CD14-positive monocyte (primary cell): ENCODE measurements around the gene BIN1. TPM values are rescaled to one million over a fixed set of nuclear protein-coding genes. Genes with fewer than 3 reads are reported as not detected.

Experiments
- DNase-seq, 3 donors: peaks; one replicate each; pipeline ENCODE4 v3.0.0-alpha.2; 2011 to 2022
- H2AFZ ChIP-seq: 2 replicates; pipeline ENCODE4 v1.6.0; 2012; ENCODE audit warnings: mild to moderate bottlenecking, low read depth, low read length, inconsistent platforms; ENCODE audit not compliant: insufficient read depth, poor library complexity, severe bottlenecking
- H3K27ac ChIP-seq, 2 donors: 1 replicate in 1 of 2; 2 replicates in 1 of 2; pipeline ENCODE4 v1.5.1; 2012 to 2013; ENCODE audit warnings: low read length in 2 of 2, control low read depth in 1 of 2, inconsistent platforms in 1 of 2, low read depth in 1 of 2, mild to moderate bottlenecking in 1 of 2
- H3K27me3 ChIP-seq, 2 donors: one replicate each; pipeline versions ENCODE4 v1.6.0 to v1.6.1; 2011 to 2013; ENCODE audit warnings: low read length in 2 of 2; ENCODE audit not compliant: control insufficient read depth in 2 of 2, insufficient read depth in 2 of 2
- H3K36me3 ChIP-seq, 2 donors: replicated peaks in 1 of 2; 1 replicate in 1 of 2; 2 replicates in 1 of 2; pipeline versions ENCODE4 v1.5.1 to v1.6.1; 2012 to 2013; ENCODE audit warnings: low read length in 2 of 2, control low read depth in 1 of 2, inconsistent platforms in 1 of 2, mild to moderate bottlenecking in 1 of 2; ENCODE audit not compliant: insufficient read depth in 2 of 2, control insufficient read depth in 1 of 2
- H3K4me1 ChIP-seq, 2 donors: 1 replicate in 1 of 2; 2 replicates in 1 of 2; pipeline versions ENCODE4 v1.5.1 to v1.6.1; 2012 to 2013; ENCODE audit warnings: low read length in 2 of 2, control low read depth in 1 of 2, inconsistent platforms in 1 of 2, mild to moderate bottlenecking in 1 of 2, moderate library complexity in 1 of 2; ENCODE audit not compliant: insufficient read depth in 2 of 2, control insufficient read depth in 1 of 2
- H3K4me2 ChIP-seq: replicated peaks from 2 replicates; pipeline ENCODE3; 2012; ENCODE audit warnings: low read length, moderate library complexity, mild to moderate bottlenecking; ENCODE audit not compliant: poor library complexity, severe bottlenecking; ENCODE audit errors: extremely low read depth
- H3K4me3 ChIP-seq, 3 experiments: fragments of 200-600 bp in 1 of 3; sonication (generic) in 1 of 3; replicated peaks in 1 of 3; 1 replicate in 2 of 3; 2 replicates in 1 of 3; pipeline ENCODE4 v1.5.1; 2011 to 2013; ENCODE audit warnings: low read length in 3 of 3, mild to moderate bottlenecking in 3 of 3, control low read depth in 2 of 3, low read depth in 2 of 3, inconsistent platforms in 1 of 3, moderate library complexity in 1 of 3
- H3K79me2 ChIP-seq: 2 replicates; pipeline ENCODE4 v1.6.0; 2012; ENCODE audit warnings: mild to moderate bottlenecking, control low read depth, inconsistent platforms, low read length, moderate library complexity; ENCODE audit not compliant: insufficient read depth
- H3K9ac ChIP-seq: 2 replicates; pipeline ENCODE4 v1.6.0; 2017; ENCODE audit warnings: low read length, mild to moderate bottlenecking; ENCODE audit not compliant: insufficient read depth, poor library complexity, severe bottlenecking
- H3K9me3 ChIP-seq, 2 donors: replicated peaks in 1 of 2; 1 replicate in 1 of 2; 2 replicates in 1 of 2; pipeline versions ENCODE4 v1.5.1 to v1.6.1; 2012 to 2013; ENCODE audit warnings: low read length in 2 of 2, control low read depth in 1 of 2; ENCODE audit not compliant: control insufficient read depth in 1 of 2, insufficient read depth in 1 of 2
- H4K20me1 ChIP-seq: 2 replicates; pipeline ENCODE4 v1.6.0; 2012; ENCODE audit warnings: mild to moderate bottlenecking, low read length, control low read depth, moderate library complexity; ENCODE audit not compliant: insufficient read depth
- H3K27ac Mint-ChIP-seq, 7 donors: one replicate each; pipeline ENCODE4 v1.8.0; 2020; ENCODE audit warnings: mild to moderate bottlenecking in 7 of 7, mixed read lengths in 7 of 7, moderate library complexity in 6 of 7, inconsistent platforms in 2 of 7
- H3K27me3 Mint-ChIP-seq, 3 donors: one replicate each; pipeline ENCODE4 v1.8.0; 2021 to 2022; ENCODE audit warnings: low read depth in 3 of 3, mild to moderate bottlenecking in 3 of 3, mixed read lengths in 3 of 3, moderate library complexity in 3 of 3, inconsistent platforms in 1 of 3
- H3K36me3 Mint-ChIP-seq, 2 donors: one replicate each; pipeline ENCODE4 v1.8.0; 2020; ENCODE audit warnings: mixed read lengths in 2 of 2, inconsistent platforms in 1 of 2, mild to moderate bottlenecking in 1 of 2
- H3K4me1 Mint-ChIP-seq: one replicate; pipeline ENCODE4 v1.8.0; 2020; ENCODE audit warnings: mild to moderate bottlenecking, mixed read lengths
- H3K4me3 Mint-ChIP-seq, 2 donors: one replicate each; pipeline ENCODE4 v1.8.0; 2020; ENCODE audit warnings: mild to moderate bottlenecking in 2 of 2, mixed read lengths in 2 of 2, moderate library complexity in 1 of 2
- H3K9me3 Mint-ChIP-seq, 7 donors: one replicate each; pipeline ENCODE4 v1.8.0; 2020 to 2022; ENCODE audit warnings: mixed read lengths in 7 of 7, mild to moderate bottlenecking in 6 of 7, moderate library complexity in 6 of 7, inconsistent platforms in 2 of 7
- CTCF ChIP-seq: fragments of 200-600 bp; IDR thresholded peaks from one replicate; pipeline ENCODE4 v1.8.0; 2022; ENCODE audit warnings: antibody characterized with exemption, mild to moderate bottlenecking
- WGBS: methylation state at CpG from one replicate; pipeline ENCODE4 v1.1.5; 2013; ENCODE audit warnings: missing lambda C conversion rate; ENCODE audit not compliant: insufficient coverage; 5-methylcytosine and 5-hydroxymethylcytosine counted together
- intact Hi-C, 2 donors: fragments of 100-400 bp; cut with micrococcal nuclease; formaldehyde crosslinking; loops; one replicate each; pipeline versions ENCODE4 v1.15.0 to v1.15.1; 2023
- polyA plus RNA-seq, 3 donors: library from polyadenylated mRNA; depleted of rRNA in 1 of 3; unstranded in 2 of 3; stranded (reverse) in 1 of 3; fragments of 300-500 nt in 2 of 3; fragments of >200 nt in 1 of 3; fragmentation: Illumina TruSeq in 2 of 3; gene quantifications; 1 replicate in 2 of 3; 2 replicates in 1 of 3; pipeline ENCODE4 v1.2.3, GENCODE V29; 2012 to 2021

Gene BIN1
- polyA plus RNA-seq, 3 donors = 3.4 to 7.5 (median 4.1) TPM

- H3K27me3 Mint-ChIP-seq = peaks cover 0 to 2% (median 0%) of the 10 kb centered on the region in 3 donors
- no peak overlapping the region for H3K27ac ChIP-seq
- H3K9ac ChIP-seq = no peak overlapping the region
- no peak overlapping the region for H3K4me3 Mint-ChIP-seq
- intact Hi-C loops = no loop called here
- H3K79me2 ChIP-seq = no peaks in the 10 kb centered on the region
- H3K4me2 ChIP-seq = no peak overlapping the region
- H3K4me3 ChIP-seq = no peak overlapping the region
- H2AFZ ChIP-seq = no peak overlapping the region
- peaks cover 0 to 4% (median 1%) of the 10 kb centered on the region in 7 donors for H3K9me3 Mint-ChIP-seq
- peaks cover 28% of the 10 kb centered on the region for H3K4me1 Mint-ChIP-seq
- H3K36me3 Mint-ChIP-seq = no peaks in the 10 kb centered on the region
- peaks cover 24 to 34% of the 10 kb centered on the region in 2 donors for H3K4me1 ChIP-seq
- no peak for DNase-seq
- 89% methylated on average over 2 of the region's 2 CpGs for WGBS
- no peak overlapping the region for H3K27ac Mint-ChIP-seq
- no peaks in the 10 kb centered on the region for H3K36me3 ChIP-seq
- no peaks in the 10 kb centered on the region for H3K9me3 ChIP-seq
- H4K20me1 ChIP-seq = no peaks in the 10 kb centered on the region
- TF ChIP-seq CTCF = no peak
- H3K27me3 ChIP-seq = no peaks in the 10 kb centered on the region
These were observed 26.8 kb upstream of the BIN1 start for GRCh38 chr2:127133793-127134192.

GRCh38 chr2:127130421-127130820 is 23.5 kb upstream of the BIN1 start:
- H3K9ac ChIP-seq = no peak overlapping the region
- Mint-ChIP-seq H3K36me3 (no peaks in the 10 kb centered on the region), H3K27ac (no peak overlapping the region), H3K9me3 (peaks cover 0 to 4% (median 0%) of the 10 kb centered on the region in 7 donors), H3K4me1 (peaks cover 16% of the 10 kb centered on the region), H3K27me3 (peaks cover 0 to 2% (median 2%) of the 10 kb centered on the region in 3 donors), H3K4me3 (no peak overlapping the region)
- no peaks in the 10 kb centered on the region for H3K9me3 ChIP-seq
- no peak for TF ChIP-seq CTCF
- DNase-seq = no peak
- H3K27ac ChIP-seq = no peak overlapping the region
- H3K27me3 ChIP-seq = no peaks in the 10 kb centered on the region
- peaks cover 14 to 19% of the 10 kb centered on the region in 2 donors for H3K4me1 ChIP-seq
- intact Hi-C loops = no loop called here
- H3K79me2 ChIP-seq = no peaks in the 10 kb centered on the region
- H3K4me3 ChIP-seq = no peak overlapping the region
- WGBS = 96% methylated on average over 3 of the region's 4 CpGs
- H2AFZ ChIP-seq = no peak overlapping the region
- no peaks in the 10 kb centered on the region for H4K20me1 ChIP-seq
- no peaks in the 10 kb centered on the region for H3K36me3 ChIP-seq
- no peak overlapping the region for H3K4me2 ChIP-seq
